IMR-90 (cell line): Measurements from ENCODE around the gene TAGAP. TPM values are rescaled to one million over a fixed set of nuclear protein-coding genes. Genes with fewer than 3 reads are reported as not detected.

Experiments
- ATAC-seq: fragments of 200-7000 bp; cut with Tn5 transposase; 2 replicates; pipeline ENCODE4 v1.9.1; 2020; ENCODE audit warnings: low read depth, mild to moderate bottlenecking, moderate library complexity
- BruUV-seq: library from RNA; stranded (reverse); fragments of 400-500 nt; replicated peaks from 2 replicates; lab custom pipeline; 2021; lab: Mats Ljungman, UMichigan
- CTCF ChIA-PET: fragments of 300-600 bp; formaldehyde crosslinking; extraction: SDS; loops from one replicate; lab custom pipeline; 2021; ENCODE audit warnings: antibody characterized with exemption; lab: Yijun Ruan, JAX
- POLR2A ChIA-PET: fragments of 300-600 bp; sonication (Branson Sonifier 250); formaldehyde crosslinking; loops from one replicate; lab custom pipeline; 2022; ENCODE audit warnings: antibody characterized with exemption; ENCODE audit not compliant: unreplicated experiment; lab: Charles Lee
- DNase-seq: peaks from one replicate; pipeline ENCODE4 v3.0.0; 2013
- H2AFZ ChIP-seq: replicated peaks from 2 replicates; pipeline ENCODE3; 2013; ENCODE audit warnings: low read length, mild to moderate bottlenecking; ENCODE audit not compliant: poor library complexity
- H2AK5ac ChIP-seq: 2 replicates; pipeline ENCODE4 v1.6.1; 2013; ENCODE audit warnings: low read depth, low read length, inconsistent platforms
- H2AK9ac ChIP-seq: replicated peaks from 2 replicates; pipeline ENCODE3; 2013; ENCODE audit warnings: mild to moderate bottlenecking, low read depth, low read length, moderate library complexity; ENCODE audit not compliant: poor library complexity
- H2BK120ac ChIP-seq: 2 replicates; pipeline ENCODE4 v1.6.1; 2013; ENCODE audit warnings: low read depth, low read length, inconsistent platforms
- H2BK15ac ChIP-seq: 3 replicates; pipeline ENCODE4 v1.6.1; 2013; ENCODE audit warnings: low read depth, low read length, inconsistent platforms
- H2BK20ac ChIP-seq: 2 replicates; pipeline ENCODE4 v1.6.1; 2013; ENCODE audit warnings: low read depth, mild to moderate bottlenecking, inconsistent platforms, low read length, moderate library complexity
- H2BK5ac ChIP-seq: 2 replicates; pipeline ENCODE4 v1.6.1; 2013; ENCODE audit warnings: mild to moderate bottlenecking, low read depth, low read length, inconsistent platforms; ENCODE audit not compliant: poor library complexity, severe bottlenecking
- H3K14ac ChIP-seq: replicated peaks from 2 replicates; pipeline ENCODE4 v1.6.1; 2013; ENCODE audit warnings: low read depth, low read length, inconsistent platforms
- H3K18ac ChIP-seq: 2 replicates; pipeline ENCODE4 v1.6.1; 2013; ENCODE audit warnings: low read depth, low read length, control low read depth
- H3K23ac ChIP-seq: 2 replicates; pipeline ENCODE4 v1.6.1; 2013; ENCODE audit warnings: low read depth, low read length, inconsistent platforms
- H3K27ac ChIP-seq: 2 replicates; pipeline ENCODE4 v1.5.1; 2013; ENCODE audit warnings: mild to moderate bottlenecking, control low read depth, low read length; ENCODE audit not compliant: insufficient read depth
- H3K27me3 ChIP-seq: 2 replicates; pipeline ENCODE4 v1.6.1; 2013; ENCODE audit warnings: low read length; ENCODE audit not compliant: control insufficient read depth, insufficient read depth
- H3K36me3 ChIP-seq: 2 replicates; pipeline ENCODE4 v1.6.1; 2013; ENCODE audit warnings: low read length, mixed read lengths; ENCODE audit not compliant: control insufficient read depth, insufficient read depth
- H3K4ac ChIP-seq: 2 replicates; pipeline ENCODE4 v1.6.1; 2013; ENCODE audit warnings: low read depth, low read length, inconsistent platforms
- H3K4me1 ChIP-seq: 2 replicates; pipeline ENCODE4 v1.6.1; 2013; ENCODE audit warnings: low read length, mixed read lengths; ENCODE audit not compliant: control insufficient read depth, insufficient read depth
- H3K4me2 ChIP-seq: 2 replicates; pipeline ENCODE4 v1.6.1; 2013; ENCODE audit warnings: low read depth, mild to moderate bottlenecking, control low read depth, low read length, moderate library complexity
- H3K4me3 ChIP-seq: 2 replicates; pipeline ENCODE4 v1.5.1; 2013; ENCODE audit warnings: low read depth, mild to moderate bottlenecking, control low read depth, low read length, moderate library complexity; ENCODE audit not compliant: insufficient read depth
- H3K56ac ChIP-seq: 2 replicates; pipeline ENCODE4 v1.6.1; 2013; ENCODE audit warnings: low read length, inconsistent platforms; ENCODE audit not compliant: insufficient read depth; ENCODE audit errors: extremely low read depth
- H3K79me1 ChIP-seq, 2 experiments: 2 replicates each; pipeline ENCODE4 v1.6.1; 2013; ENCODE audit warnings: low read length in 2 of 2, inconsistent platforms in 1 of 2, low read depth in 1 of 2
- H3K9ac ChIP-seq: 2 replicates; pipeline ENCODE4 v1.6.1; 2013; ENCODE audit warnings: low read depth, low read length, control low read depth
- H3K9me1 ChIP-seq: 2 replicates; pipeline ENCODE4 v1.6.1; 2013; ENCODE audit warnings: low read length, inconsistent platforms; ENCODE audit not compliant: insufficient read depth
- H3K9me3 ChIP-seq: 2 replicates; pipeline ENCODE4 v1.6.1; 2013; ENCODE audit warnings: low read length; ENCODE audit not compliant: control insufficient read depth, insufficient read depth
- H4K20me1 ChIP-seq: 2 replicates; pipeline ENCODE4 v1.6.1; 2013; ENCODE audit warnings: low read length, inconsistent platforms; ENCODE audit not compliant: insufficient read depth
- H4K5ac ChIP-seq: 2 replicates; pipeline ENCODE4 v1.6.1; 2013; ENCODE audit warnings: mild to moderate bottlenecking, low read depth, low read length, control low read depth
- H4K8ac ChIP-seq, 2 experiments: 2 replicates each; pipeline ENCODE4 v1.6.1; 2013; ENCODE audit warnings: low read depth in 2 of 2, low read length in 2 of 2, control low read depth in 1 of 2, inconsistent platforms in 1 of 2
- H4K91ac ChIP-seq: 2 replicates; pipeline ENCODE4 v1.6.1; 2013; ENCODE audit warnings: low read depth, low read length, inconsistent platforms; ENCODE audit not compliant: insufficient read depth
- BHLHE40 ChIP-seq: fragments of 150-350 bp; IDR thresholded peaks from 2 replicates; pipeline ENCODE4 v1.6.1; 2016; ENCODE audit warnings: mild to moderate bottlenecking, low read depth, low read length
- CEBPB ChIP-seq: IDR thresholded peaks from 2 replicates; pipeline ENCODE4 v1.6.1; 2012; ENCODE audit warnings: low read depth, low read length, improper control_type of control experiment
- CTCF ChIP-seq: conservative IDR thresholded peaks from 2 replicates; pipeline ENCODE4 v1.5.1; 2012; ENCODE audit warnings: mild to moderate bottlenecking, low read depth, low read length, improper control_type of control experiment
- MAZ ChIP-seq: IDR thresholded peaks from 2 replicates; pipeline ENCODE4 v1.6.1; 2012; ENCODE audit warnings: low read depth, mild to moderate bottlenecking, low read length, improper control_type of control experiment, moderate library complexity, borderline replicate concordance
- MXI1 ChIP-seq: IDR thresholded peaks from 2 replicates; pipeline ENCODE4 v1.6.1; 2012; ENCODE audit warnings: low read depth, mild to moderate bottlenecking, low read length, moderate library complexity, borderline replicate concordance
- NFE2L2 ChIP-seq: fragments of 150-350 bp; IDR thresholded peaks from 2 replicates; pipeline ENCODE4 v1.6.1; 2016; ENCODE audit warnings: low read depth, mild to moderate bottlenecking, low read length
- RAD21 ChIP-seq: IDR thresholded peaks from 2 replicates; pipeline ENCODE4 v1.6.1; 2012; ENCODE audit warnings: low read length, improper control_type of control experiment
- RFX5 ChIP-seq: IDR thresholded peaks from 2 replicates; pipeline ENCODE4 v1.8.0; 2012; ENCODE audit warnings: low read depth, mild to moderate bottlenecking, low read length, moderate library complexity
- USF2 ChIP-seq: fragments of 150-350 bp; IDR thresholded peaks from 2 replicates; pipeline ENCODE4 v1.6.1; 2017; ENCODE audit warnings: mild to moderate bottlenecking, antibody characterized with exemption, low read length, low read depth
- WGBS, 2 experiments: methylation state at CpG; one replicate each; pipeline versions ENCODE4 v1.1.5 to v1.1.7; 2013; ENCODE audit warnings: missing lambda C conversion rate in 2 of 2; ENCODE audit not compliant: insufficient read length in 1 of 2; ENCODE audit errors: extremely low coverage in 2 of 2; 5-methylcytosine and 5-hydroxymethylcytosine counted together
- dilution Hi-C: fragments of 300-500 bp; cut with HindIII; formaldehyde crosslinking; loops from one replicate; pipeline ENCODE4 v1.14.3; 2018; ENCODE audit warnings: low sequenced_read_pairs; ENCODE audit not compliant: unreplicated experiment
- in situ Hi-C: fragments of 300-500 bp; cut with MboI; formaldehyde crosslinking; loops from 3 replicates; pipeline ENCODE4 v1.14.3; 2019; ENCODE audit warnings: low sequenced_read_pairs, inconsistent platforms, mixed read lengths
- intact Hi-C: fragments of 100-400 bp; cut with micrococcal nuclease; formaldehyde crosslinking; loops from 2 replicates; pipeline ENCODE4 v1.10.0; 2022
- polyA plus RNA-seq, 3 experiments: library from polyadenylated mRNA; depleted of rRNA; stranded (reverse); fragments of >200 nt; gene quantifications; 2 replicates each; pipeline ENCODE4 v1.2.3, GENCODE V29; 2012; ENCODE audit warnings: low replicate concordance in 1 of 3
- total RNA-seq: library from RNA; depleted of rRNA; stranded (reverse); fragments of >200 nt; gene quantifications from 2 replicates; pipeline ENCODE4 v1.2.3, GENCODE V29; 2012

TAGAP gene
- total and polyA plus RNA-seq, 2 of the 4 experiments (the other 2 are of a cell fraction), result not detected

- Histone ChIP-seq H2AFZ (no peak overlapping the region), H3K9me3 (no peaks in the 10 kb centered on the region), H3K56ac (no peak overlapping the region), H3K9me1 (no peaks in the 10 kb centered on the region; the same call in 1 of the 2 replicates), H4K91ac (no peak overlapping the region), H3K14ac (no peak overlapping the region), H3K4ac (no peak overlapping the region), H3K18ac (no peak overlapping the region), H3K4me2 (no peak overlapping the region), H4K20me1 (no peaks in the 10 kb centered on the region), H3K4me3 (no peak overlapping the region), H2AK9ac (no peak overlapping the region), H3K79me1 (no peaks in the 10 kb centered on the region), H3K4me1 (no peaks in the 10 kb centered on the region), H4K5ac (no peak overlapping the region), H2BK120ac (no peak overlapping the region), H3K27ac (no peak overlapping the region), H2AK5ac (no peak overlapping the region), H3K23ac (no peak overlapping the region), H2BK15ac (no peak overlapping the region), H3K36me3 (no peaks in the 10 kb centered on the region), H2BK5ac (no peak overlapping the region), H2BK20ac (no peak overlapping the region), H3K27me3 (peaks cover 30% of the 10 kb centered on the region), H4K8ac (no peak overlapping the region), H3K9ac (no peak overlapping the region)
- dilution Hi-C loops, result no loop called here
- POLR2A ChIA-PET, result no interaction called here
- no peak for TF ChIP-seq CEBPB
- TF ChIP-seq USF2, result no peak
- TF ChIP-seq NFE2L2, result no peak
- TF ChIP-seq MAZ, result no peak
- no peak for TF ChIP-seq RAD21
- TF ChIP-seq BHLHE40, result no peak
- TF ChIP-seq CTCF, result no peak
- no peak for TF ChIP-seq RFX5
- no peak for TF ChIP-seq MXI1
- CTCF ChIA-PET, result no interaction called here
- WGBS, 2 experiments, result no CpG with 5 or more reads among the region's 7 CpGs
- DNase-seq, result no peak
- no TSS peak for BruUV-seq
- ATAC-seq, result no peak
- intact Hi-C loops, result no loop called here
- in situ Hi-C loops, result no loop called here
Measured at GRCh38 chr6:159071843-159072769, 27.3 kb upstream of the TAGAP start.
